HEK293T (cell line): ENCODE data around the gene USP1.

Source experiments
- CTCF ChIA-PET: fragments of 350-600 bp; formaldehyde crosslinking; extraction: SDS; loops from one replicate; lab custom pipeline; 2021; ENCODE audit warnings: antibody characterized with exemption, inconsistent platforms; lab: Yijun Ruan, JAX
- POLR2A ChIA-PET: fragments of 350-600 bp; formaldehyde crosslinking; extraction: SDS; loops from one replicate; lab custom pipeline; 2020; ENCODE audit warnings: antibody characterized with exemption, inconsistent platforms; lab: Yijun Ruan, JAX
- DNase-seq: peaks from one replicate; pipeline ENCODE4 v3.0.0; 2012; ENCODE audit warnings: mixed read lengths; ENCODE audit errors: extremely low spot score
- ARNT ChIP-seq: fragments of 450-650 bp; IDR thresholded peaks from 2 replicates; pipeline ENCODE4 v1.6.1; 2017; ENCODE audit warnings: mild to moderate bottlenecking
- BHLHE40 ChIP-seq: fragments of 450-650 bp; IDR thresholded peaks from 2 replicates; pipeline ENCODE4 v1.6.1; 2016; ENCODE audit warnings: mild to moderate bottlenecking, moderate library complexity, borderline replicate concordance
- CTBP1 ChIP-seq: fragments of 450-650 bp; IDR thresholded peaks from 2 replicates; pipeline ENCODE4 v1.6.1; 2016; ENCODE audit warnings: borderline replicate concordance
- ELF4 ChIP-seq: fragments of 450-650 bp; IDR thresholded peaks from 2 replicates; pipeline ENCODE4 v1.6.1; 2017; ENCODE audit warnings: antibody characterized with exemption
- FOXA1 ChIP-seq: fragments of 450-650 bp; IDR thresholded peaks from 2 replicates; pipeline ENCODE4 v1.6.1; 2016; ENCODE audit warnings: mild to moderate bottlenecking
- FOXK2 ChIP-seq: fragments of 450-650 bp; IDR thresholded peaks from 2 replicates; pipeline ENCODE4 v1.6.1; 2016; ENCODE audit warnings: mild to moderate bottlenecking
- FOXM1 ChIP-seq: fragments of 450-650 bp; IDR thresholded peaks from 2 replicates; pipeline ENCODE4 v1.6.1; 2017; ENCODE audit warnings: mild to moderate bottlenecking, borderline replicate concordance
- HDGF ChIP-seq: fragments of 450-650 bp; IDR thresholded peaks from 2 replicates; pipeline ENCODE4 v1.6.1; 2017; ENCODE audit warnings: antibody characterized with exemption, borderline replicate concordance
- L3MBTL2 ChIP-seq: fragments of 450-650 bp; conservative IDR thresholded peaks from 2 replicates; pipeline ENCODE4 v1.6.1; 2016; ENCODE audit warnings: mild to moderate bottlenecking
- LEF1 ChIP-seq: fragments of 450-650 bp; IDR thresholded peaks from 2 replicates; pipeline ENCODE4 v1.6.1; 2017; ENCODE audit warnings: mild to moderate bottlenecking, borderline replicate concordance
- NFRKB ChIP-seq: fragments of 450-650 bp; IDR thresholded peaks from 2 replicates; pipeline ENCODE4 v1.6.1; 2016; ENCODE audit warnings: mild to moderate bottlenecking, moderate library complexity
- PKNOX1 ChIP-seq: fragments of 450-650 bp; IDR thresholded peaks from 2 replicates; pipeline ENCODE4 v1.6.1; 2016
- SP1 ChIP-seq: fragments of 450-650 bp; IDR thresholded peaks from 2 replicates; pipeline ENCODE4 v1.6.1; 2017
- SUZ12 ChIP-seq: fragments of 450-650 bp; IDR thresholded peaks from 2 replicates; pipeline ENCODE4 v1.6.1; 2016; ENCODE audit warnings: mild to moderate bottlenecking
- TARDBP ChIP-seq: fragments of 450-650 bp; IDR thresholded peaks from 2 replicates; pipeline ENCODE4 v1.6.1; 2016
- ZNF384 ChIP-seq: fragments of 450-650 bp; IDR thresholded peaks from 2 replicates; pipeline ENCODE4 v1.6.1; 2016

The USP1 gene

GRCh38 chr1:62436466-62437272 is at the start of gene USP1:
USP1 (plus strand) TSS chr1:62437049; CDS start chr1:62439868, 2,819 bp downstream.
- ChIA-PET POLR2A (interaction anchor here (0.7 to 1.9 kb wide), 13 partner anchors 9 to 261 kb away, joined by 3 to 23 read pairs (median 4); no protein-coding TSS in a partner anchor), CTCF (no interaction called here)
- TF ChIP-seq SP1 (no peak), L3MBTL2 (peak; percentile 93), ELF4 (no peak), PKNOX1 (peak; percentile 90), SUZ12 (no peak), ARNT (peak; percentile 85), HDGF (peak; percentile 96), FOXM1 (peak; percentile 81; the same call in 1 of the 2 replicates), TARDBP (no peak; the same call in 1 of the 2 replicates), BHLHE40 (no peak), NFRKB (no peak), FOXK2 (no peak), ZNF384 (peak; percentile 91), LEF1 (no peak; the same call in 1 of the 2 replicates), CTBP1 (peak; percentile 60; the same call in 1 of the 2 replicates), FOXA1 (no peak)
- peak; percentile 95 for DNase-seq

GRCh38 chr1:62389531-62389930 is 47.3 kb upstream of the USP1 start:
- DNase-seq, result no peak
- TF ChIP-seq FOXA1 (no peak), TARDBP (no peak), BHLHE40 (no peak), FOXM1 (no peak)
- CTCF ChIA-PET, result interaction anchor here (0.6 kb wide), 1 partner anchor 146 kb away, joined by 3 read pairs; no protein-coding TSS in a partner anchor
- POLR2A ChIA-PET, result no interaction called here

GRCh38 chr1:62390071-62390470 is 46.8 kb upstream of the USP1 start:
- ChIA-PET CTCF (interaction anchor here (0.6 to 1.8 kb wide), 2 partner anchors 79 to 147 kb away, joined by 3 to 7 read pairs; no protein-coding TSS in a partner anchor), POLR2A (no interaction called here)
- TF ChIP-seq BHLHE40 (no peak), FOXA1 (no peak), ARNT (no peak), FOXM1 (no peak), HDGF (no peak), L3MBTL2 (no peak), PKNOX1 (no peak), TARDBP (no peak), SUZ12 (no peak), SP1 (no peak), FOXK2 (no peak), CTBP1 (no peak), NFRKB (no peak), ZNF384 (no peak)
- DNase-seq, result no peak

- ChIA-PET CTCF (interaction anchor here (0.6 to 2.3 kb wide), 15 partner anchors 8 to 247 kb away, joined by 3 to 12 read pairs (median 5); no protein-coding TSS in a partner anchor), POLR2A (no interaction called here)
- TF ChIP-seq HDGF (no peak), LEF1 (no peak), BHLHE40 (no peak), PKNOX1 (no peak), SUZ12 (no peak), FOXM1 (no peak), ARNT (no peak), SP1 (no peak)
- peak; percentile 79 for DNase-seq
Measured at GRCh38 chr1:62391369-62391971, 45.4 kb upstream of the USP1 start.

GRCh38 chr1:62392951-62393350 is 43.9 kb upstream of the USP1 start:
- DNase-seq, result no peak
- no peak for TF ChIP-seq SP1
- TF ChIP-seq SUZ12, result no peak
- TF ChIP-seq L3MBTL2, result no peak
- TF ChIP-seq LEF1, result no peak
- TF ChIP-seq ARNT, result no peak
- no peak for TF ChIP-seq ELF4
- no peak for TF ChIP-seq FOXK2
- no peak for TF ChIP-seq NFRKB
- TF ChIP-seq FOXA1, result no peak
- TF ChIP-seq FOXM1, result no peak
- no peak for TF ChIP-seq CTBP1
- no peak for TF ChIP-seq PKNOX1
- TF ChIP-seq HDGF, result no peak
- no peak for TF ChIP-seq ZNF384
- no peak for TF ChIP-seq TARDBP
- no peak for TF ChIP-seq BHLHE40
- ChIA-PET CTCF (interaction anchor here (2.3 kb wide), 1 partner anchor 9 kb away, joined by 11 read pairs; no protein-coding TSS in a partner anchor), POLR2A (no interaction called here)
